Cardiac fibroblast (primary cell): ENCODE results near the gene WDR44.

Experiments used
- DNase-seq, 2 donors: peaks; one replicate each; pipeline versions ENCODE4 v3.0.0 to v3.0.0-alpha.2; 2010; ENCODE audit warnings: low read depth in 2 of 2
- H3K4me3 ChIP-seq, 2 donors: replicated peaks in 1 of 2; 1 replicate in 1 of 2; 2 replicates in 1 of 2; pipeline ENCODE4 v1.5.1; 2011; ENCODE audit warnings: low read depth in 2 of 2, low read length in 2 of 2, mild to moderate bottlenecking in 2 of 2, moderate library complexity in 1 of 2
- TF ChIP-seq, protein P1 (sequence below): IDR thresholded peaks from one replicate; pipeline ENCODE4 v1.5.1; 2011; ENCODE audit warnings: low read depth, mild to moderate bottlenecking, low read length, inconsistent platforms

WDR44 gene

DNA sequence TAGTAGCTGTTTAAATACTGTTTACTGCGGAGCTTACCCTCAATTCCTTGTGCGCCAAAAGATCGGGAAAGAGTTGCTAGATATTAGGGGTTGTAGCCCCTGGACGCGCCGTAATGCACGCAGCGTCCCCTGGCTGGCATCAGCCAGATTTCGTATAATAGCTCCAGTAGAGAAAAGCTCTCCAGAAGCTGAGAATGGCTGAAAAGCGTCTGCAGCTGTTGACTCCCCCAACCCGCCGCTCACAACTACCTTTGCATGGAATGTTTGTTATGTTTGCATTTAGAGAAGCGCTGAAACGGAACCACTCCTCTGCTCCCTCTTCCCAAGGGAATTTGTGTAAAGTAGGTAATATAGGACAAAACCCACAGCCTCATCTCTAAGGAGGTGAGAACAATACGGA, 153.4 kb downstream of the WDR44 start:
- DNase-seq, result no peak
- no peak overlapping the region for H3K4me3 ChIP-seq
- TF ChIP-seq, protein P1, sequence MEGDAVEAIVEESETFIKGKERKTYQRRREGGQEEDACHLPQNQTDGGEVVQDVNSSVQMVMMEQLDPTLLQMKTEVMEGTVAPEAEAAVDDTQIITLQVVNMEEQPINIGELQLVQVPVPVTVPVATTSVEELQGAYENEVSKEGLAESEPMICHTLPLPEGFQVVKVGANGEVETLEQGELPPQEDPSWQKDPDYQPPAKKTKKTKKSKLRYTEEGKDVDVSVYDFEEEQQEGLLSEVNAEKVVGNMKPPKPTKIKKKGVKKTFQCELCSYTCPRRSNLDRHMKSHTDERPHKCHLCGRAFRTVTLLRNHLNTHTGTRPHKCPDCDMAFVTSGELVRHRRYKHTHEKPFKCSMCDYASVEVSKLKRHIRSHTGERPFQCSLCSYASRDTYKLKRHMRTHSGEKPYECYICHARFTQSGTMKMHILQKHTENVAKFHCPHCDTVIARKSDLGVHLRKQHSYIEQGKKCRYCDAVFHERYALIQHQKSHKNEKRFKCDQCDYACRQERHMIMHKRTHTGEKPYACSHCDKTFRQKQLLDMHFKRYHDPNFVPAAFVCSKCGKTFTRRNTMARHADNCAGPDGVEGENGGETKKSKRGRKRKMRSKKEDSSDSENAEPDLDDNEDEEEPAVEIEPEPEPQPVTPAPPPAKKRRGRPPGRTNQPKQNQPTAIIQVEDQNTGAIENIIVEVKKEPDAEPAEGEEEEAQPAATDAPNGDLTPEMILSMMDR, result no peak
